ENCODE data around the gene RIPOR2. TPM values are rescaled to one million over a fixed set of nuclear protein-coding genes. Genes with fewer than 3 reads are reported as not detected.

RIPOR2 gene
- total and polyA plus RNA-seq, 10 of the 15 experiments (the other 5 are each of a cell fraction or from before 2014, with no cell fraction given): 22.2 to 48.2 (median 34.7) TPM

DNA sequence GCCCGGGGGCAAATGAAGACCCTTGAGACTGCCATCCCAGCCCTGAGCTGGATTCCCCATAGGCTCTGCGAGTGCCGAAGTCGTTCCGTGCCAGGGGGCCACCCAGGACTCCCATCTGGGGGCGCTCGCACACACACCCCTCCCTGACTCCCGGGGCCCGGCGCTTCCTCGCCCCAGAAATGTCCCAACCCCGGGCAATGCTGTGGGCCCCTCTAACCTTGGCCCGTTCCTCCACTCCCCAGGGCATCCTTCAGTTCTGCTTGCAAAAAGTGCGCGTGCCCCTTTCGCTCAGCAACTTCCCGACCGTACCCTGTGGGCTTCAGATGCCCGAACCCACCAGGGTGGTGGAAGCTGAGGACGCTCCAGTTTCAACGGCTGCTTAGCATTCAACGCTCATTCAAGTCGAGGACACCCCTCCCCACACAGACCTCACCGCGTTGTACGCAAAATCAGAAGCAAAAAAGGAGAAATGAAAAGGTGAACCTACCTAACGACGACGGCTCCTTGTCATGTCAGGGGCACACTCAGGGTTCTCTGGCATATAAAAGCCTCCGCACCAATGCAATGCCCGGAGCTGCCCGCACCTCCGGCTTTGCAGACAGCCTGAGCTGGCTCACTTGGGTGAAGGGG is 25.3 kb downstream of the RIPOR2 start:
- H3K79me2 ChIP-seq (ENCODE audit: control insufficient read depth, insufficient read depth, low read length): peaks cover 33% of the 10 kb centered on the region
- ChIA-PET SMC1A (ENCODE audit: uncharacterized antibody, unreplicated experiment) (interaction anchor here (0.7 to 10.7 kb wide), 29 partner anchors 9 to 161 kb away, joined by 3 to 201 read pairs (median 10); partner anchors contain the start of gene RIPOR2), POLR2A (interaction anchor here (0.7 to 3.8 kb wide), 15 partner anchors 8 to 160 kb away, joined by 3 to 23 read pairs (median 4); partner anchors contain the start of gene RIPOR2), CTCF (interaction anchor here (0.6 to 7.3 kb wide), 27 partner anchors 8 to 160 kb away, joined by 3 to 139 read pairs (median 5); partner anchors contain the start of gene RIPOR2), RAD21 (ENCODE audit: unreplicated experiment) (interaction anchor here (0.7 to 6.2 kb wide), 23 partner anchors 10 to 161 kb away, joined by 3 to 111 read pairs (median 6); partner anchors contain the start of gene RIPOR2)
- peak overlapping the region; percentile 72 for H2AFZ ChIP-seq (ENCODE audit: control insufficient read depth, low read depth, low read length)
- no peaks in the 10 kb centered on the region for H3K36me3 ChIP-seq (ENCODE audit: control insufficient read depth in 2 of 2, insufficient read depth in 2 of 2, low read length in 1 of 2)
- intact Hi-C loops (cut with micrococcal nuclease; ENCODE audit: unreplicated experiment) (loop anchor here (2.0 to 5.0 kb wide), 3 partner anchors 22 to 82 kb away; no protein-coding TSS in a partner anchor), in situ Hi-C loops (cut with MboI) (no loop called here)
- H4K20me1 ChIP-seq (ENCODE audit: control insufficient read depth, insufficient read depth): no peaks in the 10 kb centered on the region
- H3K4me3 ChIP-seq: peak overlapping the region; percentile 86
- H3K9me3 ChIP-seq (replicated peaks; ENCODE audit: control insufficient read depth, insufficient read depth, low read length): no peaks in the 10 kb centered on the region; the same call in 2 of the 3 replicates
- peak overlapping the region; percentile 99 for H3K4me2 ChIP-seq (ENCODE audit: control insufficient read depth, insufficient read depth)
- peaks cover 26% of the 10 kb centered on the region for H3K4me1 ChIP-seq (ENCODE audit: control insufficient read depth, insufficient read depth, low read length)
- WGBS (ENCODE audit: insufficient coverage, insufficient replicate concordance, low lambda C conversion rate, missing lambda C conversion rate): under 1% methylated on average over 33 of the region's 33 CpGs
- ATAC-seq (peak; percentile 80), FAIRE-seq (peak; percentile 80), DNase-seq (ENCODE audit: low read depth, low spot score) (no peak)
- H3K27ac ChIP-seq (ENCODE audit: control insufficient read depth, insufficient read depth): peak overlapping the region; percentile 60
- H3K27me3 ChIP-seq (replicated peaks in 1 of 2; ENCODE audit: control insufficient read depth in 2 of 2, insufficient read depth in 2 of 2, low read length in 1 of 2): no peaks in the 10 kb centered on the region
- peak overlapping the region; percentile 57; the same call in 1 of the 2 replicates for H3K9ac ChIP-seq (ENCODE audit: control insufficient read depth, insufficient read depth, low read length)
- BruUV-seq (replicated peaks): no TSS peak
- TF ChIP-seq SPI1 (IDR thresholded peaks at IDR 0.05; ENCODE audit: borderline replicate concordance, insufficient read depth, low read depth, low read length) (peak; percentile 76; the same call in 1 of the 2 replicates), CREM (IDR thresholded peaks at IDR 0.05; ENCODE audit: low read depth) (peak; percentile 53; the same call in 1 of the 2 replicates), ZNF687 (IDR thresholded peaks at IDR 0.05) (0 out of 2 replicates have a peak, but pooled peaks have one; percentile 48), SIN3A (IDR thresholded peaks at IDR 0.05; ENCODE audit: low read depth, low read length) (no peak), RCOR1 (conservative IDR thresholded peaks at IDR 0.05; ENCODE audit: low read depth, low read length) (0 out of 2 replicates have a peak, but pooled peaks have one; percentile 15), EP300 (IDR thresholded peaks at IDR 0.05; ENCODE audit: borderline replicate concordance in 1 of 2, control insufficient read depth in 1 of 2, low read depth in 2 of 2, low read length in 2 of 2) (peak in 1 of 2 experiments; percentile 19; a peak in 1 of 4 replicates), GATAD2B (conservative IDR thresholded peaks at IDR 0.05; ENCODE audit: low read depth) (peak; percentile 77), MYC (IDR thresholded peaks at IDR 0.05; ENCODE audit: insufficient read depth, insufficient read length, insufficient replicate concordance, low read length, severe bottlenecking) (no peak), IKZF2 (IDR thresholded peaks at IDR 0.05) (0 out of 4 replicates have a peak, but pooled peaks of 1 of the 2 experiments have one; percentile 31), IKZF1 (conservative IDR thresholded peaks at IDR 0.05) (0 out of 2 replicates have a peak, but pooled peaks have one; percentile 30), RAD21 (IDR thresholded peaks at IDR 0.05; ENCODE audit: insufficient read depth, low read depth, low read length) (peak; percentile 19; the same call in 1 of the 2 replicates)
- TF ChIP-seq, protein P1, sequence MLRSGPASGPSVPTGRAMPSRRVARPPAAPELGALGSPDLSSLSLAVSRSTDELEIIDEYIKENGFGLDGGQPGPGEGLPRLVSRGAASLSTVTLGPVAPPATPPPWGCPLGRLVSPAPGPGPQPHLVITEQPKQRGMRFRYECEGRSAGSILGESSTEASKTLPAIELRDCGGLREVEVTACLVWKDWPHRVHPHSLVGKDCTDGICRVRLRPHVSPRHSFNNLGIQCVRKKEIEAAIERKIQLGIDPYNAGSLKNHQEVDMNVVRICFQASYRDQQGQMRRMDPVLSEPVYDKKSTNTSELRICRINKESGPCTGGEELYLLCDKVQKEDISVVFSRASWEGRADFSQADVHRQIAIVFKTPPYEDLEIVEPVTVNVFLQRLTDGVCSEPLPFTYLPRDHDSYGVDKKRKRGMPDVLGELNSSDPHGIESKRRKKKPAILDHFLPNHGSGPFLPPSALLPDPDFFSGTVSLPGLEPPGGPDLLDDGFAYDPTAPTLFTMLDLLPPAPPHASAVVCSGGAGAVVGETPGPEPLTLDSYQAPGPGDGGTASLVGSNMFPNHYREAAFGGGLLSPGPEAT (IDR thresholded peaks at IDR 0.05; ENCODE audit: low read depth): no peak
- TF ChIP-seq, protein P2, sequence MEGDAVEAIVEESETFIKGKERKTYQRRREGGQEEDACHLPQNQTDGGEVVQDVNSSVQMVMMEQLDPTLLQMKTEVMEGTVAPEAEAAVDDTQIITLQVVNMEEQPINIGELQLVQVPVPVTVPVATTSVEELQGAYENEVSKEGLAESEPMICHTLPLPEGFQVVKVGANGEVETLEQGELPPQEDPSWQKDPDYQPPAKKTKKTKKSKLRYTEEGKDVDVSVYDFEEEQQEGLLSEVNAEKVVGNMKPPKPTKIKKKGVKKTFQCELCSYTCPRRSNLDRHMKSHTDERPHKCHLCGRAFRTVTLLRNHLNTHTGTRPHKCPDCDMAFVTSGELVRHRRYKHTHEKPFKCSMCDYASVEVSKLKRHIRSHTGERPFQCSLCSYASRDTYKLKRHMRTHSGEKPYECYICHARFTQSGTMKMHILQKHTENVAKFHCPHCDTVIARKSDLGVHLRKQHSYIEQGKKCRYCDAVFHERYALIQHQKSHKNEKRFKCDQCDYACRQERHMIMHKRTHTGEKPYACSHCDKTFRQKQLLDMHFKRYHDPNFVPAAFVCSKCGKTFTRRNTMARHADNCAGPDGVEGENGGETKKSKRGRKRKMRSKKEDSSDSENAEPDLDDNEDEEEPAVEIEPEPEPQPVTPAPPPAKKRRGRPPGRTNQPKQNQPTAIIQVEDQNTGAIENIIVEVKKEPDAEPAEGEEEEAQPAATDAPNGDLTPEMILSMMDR (IDR thresholded peaks at IDR 0.05 in 2 of 3, conservative IDR thresholded peaks at IDR 0.05 in 1 of 3; ENCODE audit: control insufficient read depth in 2 of 3, extremely low read depth in 1 of 3, insufficient read depth in 1 of 3, low read depth in 3 of 3, low read length in 3 of 3): peak; percentile 14 to 41 (median 22); a peak in 4 of 6 replicates
